HG03520 (cell line): ENCODE data around the gene CAPN9.
"Not testable (repeated sequence)": the region's sequence is repeated elsewhere in the genome, so short reads cannot be mapped to it uniquely, and the experiment has no call there.

Experiments
- ATAC-seq: cut with Tn5 transposase; IDR thresholded peaks from one replicate; pipeline ENCODE4 v1.9.1; 2021; ENCODE audit warnings: mild to moderate bottlenecking, moderate library complexity; ENCODE audit not compliant: unreplicated experiment

Gene CAPN9

GRCh38 chr1:230709619-230710542, 37.3 kb upstream of the CAPN9 start:
- no peak for ATAC-seq

- no peak for ATAC-seq
Measured at GRCh38 chr1:230710543-230710904, 36.7 kb upstream of the CAPN9 start.

- ATAC-seq, result no peak
Measured at GRCh38 chr1:230711245-230711644, 35.9 kb upstream of the CAPN9 start.

GRCh38 chr1:230712470-230712942, 34.7 kb upstream of the CAPN9 start:
- ATAC-seq, result no peak

GRCh38 chr1:230713138-230713537, 34.0 kb upstream of the CAPN9 start:
- no peak for ATAC-seq

GRCh38 chr1:230713547-230713914, 33.7 kb upstream of the CAPN9 start:
- ATAC-seq, result no peak

- no peak for ATAC-seq
Measured at GRCh38 chr1:230713915-230714764, 33.0 kb upstream of the CAPN9 start, which contains the start of gene AGT. Gene AGT (minus strand): TSS chr1:230714122. CDS start chr1:230710823, 3,299 bp downstream.

- no peak for ATAC-seq
Measured at GRCh38 chr1:230715510-230715909, 31.7 kb upstream of the CAPN9 start.

- ATAC-seq, result not testable (repeated sequence)
Measured at GRCh38 chr1:230716453-230716852, 30.7 kb upstream of the CAPN9 start.

- no peak for ATAC-seq
Measured at GRCh38 chr1:230717251-230717650, 29.9 kb upstream of the CAPN9 start.

- ATAC-seq, result not testable (repeated sequence)
Measured at GRCh38 chr1:230721849-230722522, 25.2 kb upstream of the CAPN9 start.

- no peak for ATAC-seq
Measured at GRCh38 chr1:230725256-230726012, 21.8 kb upstream of the CAPN9 start.

- ATAC-seq, result no peak
Measured at GRCh38 chr1:230728710-230729392, 18.3 kb upstream of the CAPN9 start.

GRCh38 chr1:230730977-230731376, 16.2 kb upstream of the CAPN9 start:
- ATAC-seq, result no peak

GRCh38 chr1:230735447-230735846, 11.7 kb upstream of the CAPN9 start:
- no peak for ATAC-seq

- no peak for ATAC-seq
Measured at GRCh38 chr1:230737622-230738262, 9.4 kb upstream of the CAPN9 start.

- no peak for ATAC-seq
Measured at GRCh38 chr1:230739564-230740290, 7.5 kb upstream of the CAPN9 start.

- no peak for ATAC-seq
Measured at GRCh38 chr1:230743899-230744298, 3.3 kb upstream of the CAPN9 start.

- ATAC-seq, result no peak
Measured at GRCh38 chr1:230744382-230744781, 2.8 kb upstream of the CAPN9 start.
